HCT116 (cell line): ENCODE measurements around the gene STRN3. TPM values are rescaled to one million over a fixed set of nuclear protein-coding genes. Genes with fewer than 3 reads are reported as not detected.

Source experiments
- ATAC-seq: fragments of 200-7000 bp; cut with Tn5 transposase; 2 replicates; pipeline ENCODE4 v1.9.1; 2020; ENCODE audit warnings: mild to moderate bottlenecking, moderate library complexity
- BruUV-seq: library from RNA; stranded (reverse); fragments of 400-500 nt; replicated peaks from 2 replicates; lab custom pipeline; 2021; lab: Mats Ljungman, UMichigan
- CTCF ChIA-PET: fragments of 300-600 bp; sonication (Branson Sonifier 250); formaldehyde crosslinking; loops from one replicate; lab custom pipeline; 2021; ENCODE audit warnings: antibody characterized with exemption; lab: Charles Lee
- POLR2A ChIA-PET: fragments of 300-600, 350-600 bp; sonication (Branson Sonifier 250); formaldehyde crosslinking; loops from one replicate; lab custom pipeline; 2021; ENCODE audit warnings: antibody characterized with exemption; lab: Charles Lee
- RAD21 ChIA-PET, 2 experiments: fragments of 300-600 bp; sonication (Branson Sonifier 250); formaldehyde crosslinking; loops; one replicate each; lab custom pipeline; 2023; ENCODE audit warnings: low total read pairs in 2 of 2; ENCODE audit not compliant: uncharacterized antibody in 2 of 2, unreplicated experiment in 2 of 2, low non-redundant PET in 1 of 2; lab: Charles Lee
- DNase-seq: peaks from one replicate; pipeline ENCODE4 v3.0.0-alpha.2; 2010; ENCODE audit warnings: low read depth, low spot score
- H2AFZ ChIP-seq: fragments of 200-600 bp; shearing (Covaris generic), sonication (generic); 2 replicates; pipeline ENCODE4 v1.6.1; 2017; ENCODE audit warnings: low read depth, mixed run types, mixed read lengths, antibody characterized with exemption, low read length; ENCODE audit not compliant: poor library complexity, severe bottlenecking
- H3K27ac ChIP-seq: 2 replicates; pipeline ENCODE4 v1.5.1; 2012; ENCODE audit warnings: low read depth, low read length
- H3K27me3 ChIP-seq: fragments of 200-600 bp; sonication (generic); 2 replicates; pipeline ENCODE4 v1.6.1; 2016; ENCODE audit warnings: mixed run types, low read length, mixed read lengths; ENCODE audit not compliant: insufficient read depth
- H3K36me3 ChIP-seq, 2 experiments: fragments of 200-500 bp in 1 of 2; fragments of 200-600 bp in 1 of 2; sonication (Bioruptor generic) in 1 of 2; sonication (generic) in 1 of 2; 2 replicates each; pipeline versions ENCODE4 v1.5.1 to v1.6.1; 2014 to 2016; ENCODE audit warnings: low read length in 2 of 2, inconsistent platforms in 1 of 2, mixed read lengths in 1 of 2, mixed run types in 1 of 2; ENCODE audit not compliant: insufficient read depth in 2 of 2, control insufficient read depth in 1 of 2
- H3K4me1 ChIP-seq, 2 experiments: fragments of 200-600 bp in 1 of 2; sonication (generic) in 1 of 2; 2 replicates each; pipeline versions ENCODE4 v1.5.1 to v1.6.1; 2012 to 2017; ENCODE audit warnings: low read length in 2 of 2, inconsistent platforms in 1 of 2, mild to moderate bottlenecking in 1 of 2, mixed read lengths in 1 of 2, mixed run types in 1 of 2, moderate library complexity in 1 of 2; ENCODE audit not compliant: insufficient read depth in 2 of 2, control insufficient read depth in 1 of 2
- H3K4me2 ChIP-seq: fragments of 200-600 bp; sonication (generic); 2 replicates; pipeline ENCODE4 v1.6.1; 2017; ENCODE audit warnings: mixed run types, low read length, mixed read lengths
- H3K4me3 ChIP-seq, 2 experiments: fragments of 200-600 bp in 1 of 2; sonication (generic) in 1 of 2; replicated peaks in 1 of 2; 2 replicates each; pipeline ENCODE4 v1.5.1; 2011 to 2016; ENCODE audit warnings: low read length in 2 of 2, control low read depth in 1 of 2, low read depth in 1 of 2, mild to moderate bottlenecking in 1 of 2, mixed read lengths in 1 of 2, mixed run types in 1 of 2
- H3K79me2 ChIP-seq: fragments of 200-600 bp; sonication (generic); 2 replicates; pipeline ENCODE4 v1.6.1; 2017; ENCODE audit warnings: mild to moderate bottlenecking, mixed run types, low read length, moderate library complexity, mixed read lengths; ENCODE audit not compliant: insufficient read depth
- H3K9ac ChIP-seq: fragments of 200-600 bp; sonication (generic); 2 replicates; pipeline ENCODE4 v1.6.1; 2016; ENCODE audit warnings: low read length, mixed read lengths
- H3K9me2 ChIP-seq: fragments of 200-600 bp; sonication (generic), shearing (Covaris generic); 2 replicates; pipeline ENCODE4 v1.6.1; 2017; ENCODE audit warnings: mixed run types, mild to moderate bottlenecking, moderate library complexity; ENCODE audit not compliant: insufficient read depth
- H3K9me3 ChIP-seq, 2 experiments: fragments of 200-500 bp in 1 of 2; fragments of 200-600 bp in 1 of 2; sonication (Bioruptor generic) in 1 of 2; sonication (generic) in 1 of 2; 2 replicates each; pipeline ENCODE4 v1.6.1; 2014 to 2017; ENCODE audit warnings: low read length in 2 of 2, mixed read lengths in 2 of 2, inconsistent platforms in 1 of 2, low read depth in 1 of 2, mild to moderate bottlenecking in 1 of 2, mixed run types in 1 of 2, moderate library complexity in 1 of 2; ENCODE audit not compliant: control insufficient read depth in 1 of 2, insufficient read depth in 1 of 2
- H4K20me1 ChIP-seq: fragments of 200-600 bp; sonication (generic), shearing (Covaris generic); 2 replicates; pipeline ENCODE4 v1.6.1; 2017; ENCODE audit warnings: mixed run types, mild to moderate bottlenecking, moderate library complexity; ENCODE audit not compliant: insufficient read depth
- ATF3 ChIP-seq: IDR thresholded peaks from 2 replicates; pipeline ENCODE4 v1.6.1; 2012
- CBX3 ChIP-seq: IDR thresholded peaks from 2 replicates; pipeline ENCODE4 v1.6.1; 2012; ENCODE audit warnings: low read depth
- CEBPB ChIP-seq: IDR thresholded peaks from 2 replicates; pipeline ENCODE4 v1.6.1; 2012; ENCODE audit warnings: low read depth
- CTCF ChIP-seq, 3 experiments: fragments of 200-600 bp in 1 of 3; sonication (generic) in 1 of 3; IDR thresholded peaks in 2 of 3; conservative IDR thresholded peaks in 1 of 3; 2 replicates each; pipeline ENCODE4 v1.5.1; 2012 to 2017; ENCODE audit warnings: low read depth in 2 of 3, low read length in 2 of 3, antibody characterized with exemption in 1 of 3, borderline replicate concordance in 1 of 3, control low read depth in 1 of 3, mild to moderate bottlenecking in 1 of 3, mixed read lengths in 1 of 3, mixed run types in 1 of 3, moderate library complexity in 1 of 3; ENCODE audit not compliant: insufficient read depth in 1 of 3
- EZH2 ChIP-seq: fragments of 200-600 bp; sonication (generic); IDR thresholded peaks from 2 replicates; pipeline ENCODE4 v1.6.1; 2017; ENCODE audit warnings: antibody characterized with exemption, mixed run types
- RAD21 ChIP-seq: IDR thresholded peaks from 2 replicates; pipeline ENCODE4 v1.6.1; 2012; ENCODE audit warnings: low read depth, mild to moderate bottlenecking
- REST ChIP-seq: IDR thresholded peaks from 2 replicates; pipeline ENCODE4 v1.6.1; 2012; ENCODE audit warnings: low read depth
- SP1 ChIP-seq: IDR thresholded peaks from 2 replicates; pipeline ENCODE4 v1.6.1; 2012; ENCODE audit warnings: low read depth
- SRF ChIP-seq: IDR thresholded peaks from 2 replicates; pipeline ENCODE4 v1.6.1; 2012; ENCODE audit warnings: low read depth
- TCF7L2 ChIP-seq: IDR thresholded peaks from 2 replicates; pipeline ENCODE4 v1.7.0; 2011; ENCODE audit warnings: borderline replicate concordance, inconsistent platforms; ENCODE audit not compliant: insufficient read depth, insufficient read length; ENCODE audit errors: extremely low read depth
- YY1 ChIP-seq: IDR thresholded peaks from 2 replicates; pipeline ENCODE4 v1.6.1; 2011; ENCODE audit warnings: low read length, low read depth, moderate library complexity, mild to moderate bottlenecking; ENCODE audit not compliant: insufficient replicate concordance; ENCODE audit errors: extremely low read depth
- ZBTB33 ChIP-seq: IDR thresholded peaks from 2 replicates; pipeline ENCODE4 v1.6.1; 2011; ENCODE audit warnings: mild to moderate bottlenecking, low read length, moderate library complexity; ENCODE audit not compliant: insufficient replicate concordance; ENCODE audit errors: extremely low read depth
- ZFX ChIP-seq: fragments of 450-650 bp; IDR thresholded peaks from 2 replicates; pipeline ENCODE4 v1.6.1; 2017
- intact Hi-C: fragments of 100-400 bp; cut with micrococcal nuclease; formaldehyde crosslinking; loops from 2 replicates; pipeline ENCODE4 v1.10.0; 2022
- total RNA-seq: library from RNA; stranded (reverse); gene quantifications from one replicate; pipeline ENCODE4 v1.2.1, GENCODE V29; 2021; ENCODE audit not compliant: unreplicated experiment

Gene STRN3
- total RNA-seq, 1 experiment from 2014 or later, result 43.4 TPM

GRCh38 chr14:30983858-30984257 lies 42.3 kb downstream of the STRN3 start:
- H3K9me2 ChIP-seq, result no peaks in the 10 kb centered on the region
- intact Hi-C loops, result no loop called here
- H2AFZ ChIP-seq, result no peak overlapping the region
- no peaks in the 10 kb centered on the region for H3K36me3 ChIP-seq
- no peaks in the 10 kb centered on the region for H3K9me3 ChIP-seq
- TF ChIP-seq SP1, result no peak
- TF ChIP-seq ATF3, result no peak
- TF ChIP-seq CEBPB, result no peak
- TF ChIP-seq CBX3, result no peak
- no peak for TF ChIP-seq SRF
- no peak for TF ChIP-seq RAD21
- no peak for TF ChIP-seq YY1
- TF ChIP-seq REST, result no peak
- no peak for TF ChIP-seq TCF7L2
- TF ChIP-seq ZBTB33, result no peak
- TF ChIP-seq ZFX, result no peak
- no peak for TF ChIP-seq EZH2
- no peak for TF ChIP-seq CTCF (IDR thresholded peaks at IDR 0.05 in 2 of 3, conservative IDR thresholded peaks at IDR 0.05 in 1 of 3; ENCODE audit: borderline replicate concordance in 1 of 3, insufficient read depth in 1 of 3, low read depth in 2 of 3, low read length in 2 of 3)
- DNase-seq, result no peak
- H3K4me1 ChIP-seq, result peaks cover 25 to 33% of the 10 kb centered on the region in 2 experiments
- ChIA-PET RAD21 (no interaction called here), CTCF (no interaction called here), POLR2A (interaction anchor here (0.7 to 1.1 kb wide), 2 partner anchors 43 to 246 kb away, joined by 3 read pairs; partner anchors contain the start of gene STRN3)
- H3K9ac ChIP-seq, result no peak overlapping the region
- H3K79me2 ChIP-seq, result peaks cover 96% of the 10 kb centered on the region
- H3K4me2 ChIP-seq, result no peak overlapping the region
- H3K27me3 ChIP-seq, result no peaks in the 10 kb centered on the region
- no peak overlapping the region for H3K27ac ChIP-seq
- H4K20me1 ChIP-seq, result peaks cover 6% of the 10 kb centered on the region; the same call in 1 of the 2 replicates
- no TSS peak for BruUV-seq
- H3K4me3 ChIP-seq, result no peak overlapping the region
- no peak for ATAC-seq
